ENCODE measurements around the gene ALDH1A1.
"Not testable (repeated sequence)": the region's sequence is repeated elsewhere in the genome, so short reads cannot be mapped to it uniquely, and the experiment has no call there.

ALDH1A1 gene

GRCh38 chr9:72896439-72896838 lies 56.4 kb downstream of the ALDH1A1 start:
- DNase-seq (ENCODE audit: low read depth) = no peak

- no peak for DNase-seq (ENCODE audit: low read depth)
These were observed 57.7 kb downstream of the ALDH1A1 start for GRCh38 chr9:72895122-72895521.

GRCh38 chr9:72894342-72894741 lies 58.5 kb downstream of the ALDH1A1 start:
- no peak for DNase-seq (ENCODE audit: low read depth)

- no peak for DNase-seq (ENCODE audit: low read depth)
These were observed 59.4 kb downstream of the ALDH1A1 start for GRCh38 chr9:72893437-72893836.

- DNase-seq (ENCODE audit: low read depth) = no peak
These were observed 61.8 kb downstream of the ALDH1A1 start for GRCh38 chr9:72891043-72891442.

- DNase-seq (ENCODE audit: low read depth) = no peak
These were observed 63.9 kb downstream of the ALDH1A1 start for GRCh38 chr9:72888943-72889342.

- DNase-seq (ENCODE audit: low read depth) = no peak
These were observed 64.8 kb downstream of the ALDH1A1 start for GRCh38 chr9:72888067-72888466.

GRCh38 chr9:72886386-72886785 lies 66.5 kb downstream of the ALDH1A1 start:
- no peak for DNase-seq (ENCODE audit: low read depth)

- no peak for DNase-seq (ENCODE audit: low read depth)
These were observed 68.3 kb downstream of the ALDH1A1 start for GRCh38 chr9:72884508-72884907.

- DNase-seq (ENCODE audit: low read depth) = no peak
These were observed 69.0 kb downstream of the ALDH1A1 start for GRCh38 chr9:72883875-72884274.

- no peak for DNase-seq (ENCODE audit: low read depth)
These were observed 70.6 kb downstream of the ALDH1A1 start for GRCh38 chr9:72882117-72882775.

GRCh38 chr9:72880821-72881220 lies 72.0 kb downstream of the ALDH1A1 start:
- no peak for DNase-seq (ENCODE audit: low read depth)

- DNase-seq (ENCODE audit: low read depth) = no peak
These were observed 77.6 kb downstream of the ALDH1A1 start for GRCh38 chr9:72875221-72875620.

- DNase-seq (ENCODE audit: low read depth) = no peak
These were observed 78.5 kb downstream of the ALDH1A1 start for GRCh38 chr9:72874344-72874743.

GRCh38 chr9:72873456-72873855 lies 79.4 kb downstream of the ALDH1A1 start:
- DNase-seq (ENCODE audit: low read depth) = no peak

GRCh38 chr9:72872718-72873117 lies 80.1 kb downstream of the ALDH1A1 start:
- no peak for DNase-seq (ENCODE audit: low read depth)

GRCh38 chr9:72871685-72872084 lies 81.2 kb downstream of the ALDH1A1 start:
- no peak for DNase-seq (ENCODE audit: low read depth)

GRCh38 chr9:72864327-72864726 lies 88.5 kb downstream of the ALDH1A1 start:
- DNase-seq (ENCODE audit: low read depth) = no peak

- no peak for DNase-seq (ENCODE audit: low read depth)
These were observed 89.3 kb downstream of the ALDH1A1 start for GRCh38 chr9:72863456-72864094.

- not testable (repeated sequence) for DNase-seq (ENCODE audit: low read depth)
These were observed 90.1 kb downstream of the ALDH1A1 start for GRCh38 chr9:72862788-72863187.

GRCh38 chr9:72858089-72858912 lies 94.6 kb downstream of the ALDH1A1 start:
- no peak for DNase-seq (ENCODE audit: low read depth)

GRCh38 chr9:72857624-72857996 lies 95.2 kb downstream of the ALDH1A1 start:
- DNase-seq (ENCODE audit: low read depth) = no peak

- DNase-seq (ENCODE audit: low read depth) = no peak
These were observed 95.8 kb downstream of the ALDH1A1 start for GRCh38 chr9:72856972-72857623.

Measured in stimulated activated CD8-positive, alpha-beta memory T cell treated with anti-CD3 and anti-CD28 coated beads, Interleukin-15, amount 100 ng/mL, for 24 hours (primary cell).